ENCODE measurements around the gene ZSWIM1. TPM values are rescaled to one million over a fixed set of nuclear protein-coding genes. Genes with fewer than 3 reads are reported as not detected.
A peak's percentile ranks its signal among the peaks of the same experiment; 100 is the strongest.

The ZSWIM1 gene
- total and polyA plus RNA-seq, 2 of the 13 experiments (the other 11 are each of a cell fraction or from before 2014, with no cell fraction given), result 9.5 to 11.7 TPM

DNA sequence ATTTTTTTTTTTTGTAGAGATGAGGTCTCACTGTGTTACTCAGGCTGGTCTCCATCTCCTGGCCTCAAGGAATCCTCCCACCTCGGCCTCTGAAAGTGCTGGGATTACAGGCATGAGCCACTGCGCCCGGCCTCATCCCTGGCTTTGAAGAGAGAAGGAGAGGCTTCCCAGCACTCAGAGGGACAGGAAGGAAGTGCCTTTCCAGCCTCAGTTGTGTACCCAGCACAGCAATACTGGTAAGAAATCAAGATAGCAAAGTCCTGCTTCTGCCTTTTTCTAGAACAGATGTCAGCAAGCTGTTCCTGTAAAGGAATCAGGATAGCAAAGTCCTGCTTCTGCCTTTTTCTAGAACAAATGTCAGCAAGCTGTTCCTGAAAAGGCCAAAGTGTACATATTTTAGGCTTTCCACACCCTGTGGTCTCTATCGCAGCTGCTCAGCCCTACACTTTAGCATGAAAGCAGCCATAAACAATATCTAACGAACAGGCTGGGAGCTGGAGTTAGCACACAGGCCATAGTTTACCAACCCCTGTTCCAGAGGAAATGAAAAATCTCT is 37.2 kb downstream of the ZSWIM1 start (continued):
- TF ChIP-seq, protein P1, sequence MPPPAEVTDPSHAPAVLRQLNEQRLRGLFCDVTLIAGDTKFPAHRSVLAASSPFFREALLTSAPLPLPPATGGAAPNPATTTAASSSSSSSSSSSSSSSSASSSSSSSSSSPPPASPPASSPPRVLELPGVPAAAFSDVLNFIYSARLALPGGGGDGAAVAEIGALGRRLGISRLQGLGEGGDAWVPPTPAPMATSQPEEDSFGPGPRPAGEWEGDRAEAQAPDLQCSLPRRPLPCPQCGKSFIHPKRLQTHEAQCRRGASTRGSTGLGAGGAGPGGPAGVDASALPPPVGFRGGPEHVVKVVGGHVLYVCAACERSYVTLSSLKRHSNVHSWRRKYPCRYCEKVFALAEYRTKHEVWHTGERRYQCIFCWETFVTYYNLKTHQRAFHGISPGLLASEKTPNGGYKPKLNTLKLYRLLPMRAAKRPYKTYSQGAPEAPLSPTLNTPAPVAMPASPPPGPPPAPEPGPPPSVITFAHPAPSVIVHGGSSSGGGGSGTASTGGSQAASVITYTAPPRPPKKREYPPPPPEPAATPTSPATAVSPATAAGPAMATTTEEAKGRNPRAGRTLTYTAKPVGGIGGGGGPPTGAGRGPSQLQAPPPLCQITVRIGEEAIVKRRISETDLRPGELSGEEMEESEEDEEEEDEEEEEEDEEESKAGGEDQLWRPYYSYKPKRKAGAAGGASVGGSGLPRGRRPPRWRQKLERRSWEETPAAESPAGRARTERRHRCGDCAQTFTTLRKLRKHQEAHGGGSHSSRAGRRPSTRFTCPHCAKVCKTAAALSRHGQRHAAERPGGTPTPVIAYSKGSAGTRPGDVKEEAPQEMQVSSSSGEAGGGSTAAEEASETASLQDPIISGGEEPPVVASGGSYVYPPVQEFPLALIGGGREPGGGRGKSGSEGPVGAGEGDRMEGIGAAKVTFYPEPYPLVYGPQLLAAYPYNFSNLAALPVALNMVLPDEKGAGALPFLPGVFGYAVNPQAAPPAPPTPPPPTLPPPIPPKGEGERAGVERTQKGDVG (CRISPR knock-in tag; IDR thresholded peaks at IDR 0.05; ENCODE audit: borderline replicate concordance), result no peak
- TF ChIP-seq ZNF572 (CRISPR knock-in tag; IDR thresholded peaks at IDR 0.05), result no peak
- TF ChIP-seq, protein P2, sequence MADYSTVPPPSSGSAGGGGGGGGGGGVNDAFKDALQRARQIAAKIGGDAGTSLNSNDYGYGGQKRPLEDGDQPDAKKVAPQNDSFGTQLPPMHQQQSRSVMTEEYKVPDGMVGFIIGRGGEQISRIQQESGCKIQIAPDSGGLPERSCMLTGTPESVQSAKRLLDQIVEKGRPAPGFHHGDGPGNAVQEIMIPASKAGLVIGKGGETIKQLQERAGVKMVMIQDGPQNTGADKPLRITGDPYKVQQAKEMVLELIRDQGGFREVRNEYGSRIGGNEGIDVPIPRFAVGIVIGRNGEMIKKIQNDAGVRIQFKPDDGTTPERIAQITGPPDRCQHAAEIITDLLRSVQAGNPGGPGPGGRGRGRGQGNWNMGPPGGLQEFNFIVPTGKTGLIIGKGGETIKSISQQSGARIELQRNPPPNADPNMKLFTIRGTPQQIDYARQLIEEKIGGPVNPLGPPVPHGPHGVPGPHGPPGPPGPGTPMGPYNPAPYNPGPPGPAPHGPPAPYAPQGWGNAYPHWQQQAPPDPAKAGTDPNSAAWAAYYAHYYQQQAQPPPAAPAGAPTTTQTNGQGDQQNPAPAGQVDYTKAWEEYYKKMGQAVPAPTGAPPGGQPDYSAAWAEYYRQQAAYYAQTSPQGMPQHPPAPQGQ (CRISPR knock-in tag; IDR thresholded peaks at IDR 0.05; ENCODE audit: borderline replicate concordance), result no peak
- TF ChIP-seq, protein P3, sequence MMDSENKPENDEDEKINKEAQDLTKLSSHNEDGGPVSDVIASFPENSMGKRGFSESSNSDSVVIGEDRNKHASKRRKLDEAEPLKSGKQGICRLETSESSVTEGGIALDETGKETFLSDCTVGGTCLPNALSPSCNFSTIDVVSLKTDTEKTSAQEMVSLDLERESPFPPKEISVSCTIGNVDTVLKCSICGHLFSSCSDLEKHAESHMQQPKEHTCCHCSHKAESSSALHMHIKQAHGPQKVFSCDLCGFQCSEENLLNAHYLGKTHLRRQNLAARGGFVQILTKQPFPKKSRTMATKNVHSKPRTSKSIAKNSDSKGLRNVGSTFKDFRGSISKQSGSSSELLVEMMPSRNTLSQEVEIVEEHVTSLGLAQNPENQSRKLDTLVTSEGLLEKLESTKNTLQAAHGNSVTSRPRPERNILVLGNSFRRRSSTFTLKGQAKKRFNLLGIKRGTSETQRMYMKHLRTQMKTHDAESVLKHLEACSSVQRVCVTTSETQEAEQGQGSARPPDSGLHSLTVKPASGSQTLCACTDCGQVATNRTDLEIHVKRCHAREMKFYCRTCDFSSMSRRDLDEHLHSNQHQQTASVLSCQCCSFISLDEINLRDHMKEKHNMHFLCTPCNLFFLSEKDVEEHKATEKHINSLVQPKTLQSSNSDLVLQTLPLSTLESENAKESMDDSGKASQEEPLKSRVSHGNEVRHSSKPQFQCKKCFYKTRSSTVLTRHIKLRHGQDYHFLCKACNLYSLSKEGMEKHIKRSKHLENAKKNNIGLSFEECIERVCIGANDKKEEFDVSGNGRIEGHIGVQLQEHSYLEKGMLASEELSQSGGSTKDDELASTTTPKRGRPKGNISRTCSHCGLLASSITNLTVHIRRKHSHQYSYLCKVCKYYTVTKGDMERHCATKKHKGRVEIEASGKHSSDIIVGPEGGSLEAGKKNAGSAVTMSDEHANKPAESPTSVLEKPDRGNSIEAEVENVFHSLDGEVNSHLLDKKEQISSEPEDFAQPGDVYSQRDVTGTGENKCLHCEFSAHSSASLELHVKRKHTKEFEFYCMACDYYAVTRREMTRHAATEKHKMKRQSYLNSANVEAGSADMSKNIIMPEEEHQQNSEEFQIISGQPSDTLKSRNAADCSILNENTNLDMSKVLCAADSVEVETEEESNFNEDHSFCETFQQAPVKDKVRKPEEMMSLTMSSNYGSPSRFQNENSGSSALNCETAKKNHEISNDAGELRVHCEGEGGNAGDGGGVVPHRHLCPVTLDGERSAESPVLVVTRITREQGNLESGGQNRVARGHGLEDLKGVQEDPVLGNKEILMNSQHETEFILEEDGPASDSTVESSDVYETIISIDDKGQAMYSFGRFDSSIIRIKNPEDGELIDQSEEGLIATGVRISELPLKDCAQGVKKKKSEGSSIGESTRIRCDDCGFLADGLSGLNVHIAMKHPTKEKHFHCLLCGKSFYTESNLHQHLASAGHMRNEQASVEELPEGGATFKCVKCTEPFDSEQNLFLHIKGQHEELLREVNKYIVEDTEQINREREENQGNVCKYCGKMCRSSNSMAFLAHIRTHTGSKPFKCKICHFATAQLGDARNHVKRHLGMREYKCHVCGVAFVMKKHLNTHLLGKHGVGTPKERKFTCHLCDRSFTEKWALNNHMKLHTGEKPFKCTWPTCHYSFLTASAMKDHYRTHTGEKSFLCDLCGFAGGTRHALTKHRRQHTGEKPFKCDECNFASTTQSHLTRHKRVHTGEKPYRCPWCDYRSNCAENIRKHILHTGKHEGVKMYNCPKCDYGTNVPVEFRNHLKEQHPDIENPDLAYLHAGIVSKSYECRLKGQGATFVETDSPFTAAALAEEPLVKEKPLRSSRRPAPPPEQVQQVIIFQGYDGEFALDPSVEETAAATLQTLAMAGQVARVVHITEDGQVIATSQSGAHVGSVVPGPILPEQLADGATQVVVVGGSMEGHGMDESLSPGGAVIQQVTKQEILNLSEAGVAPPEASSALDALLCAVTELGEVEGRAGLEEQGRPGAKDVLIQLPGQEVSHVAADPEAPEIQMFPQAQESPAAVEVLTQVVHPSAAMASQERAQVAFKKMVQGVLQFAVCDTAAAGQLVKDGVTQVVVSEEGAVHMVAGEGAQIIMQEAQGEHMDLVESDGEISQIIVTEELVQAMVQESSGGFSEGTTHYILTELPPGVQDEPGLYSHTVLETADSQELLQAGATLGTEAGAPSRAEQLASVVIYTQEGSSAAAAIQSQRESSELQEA (CRISPR knock-in tag; IDR thresholded peaks at IDR 0.05; ENCODE audit: not compliant biosample characterization), result no peak
- no peak for TF ChIP-seq GLI4 (CRISPR knock-in tag; IDR thresholded peaks at IDR 0.05; ENCODE audit: borderline replicate concordance)
- TF ChIP-seq ZNF354B (CRISPR knock-in tag; IDR thresholded peaks at IDR 0.05), result no peak
- no peak for TF ChIP-seq ZNF205 (CRISPR knock-in tag; IDR thresholded peaks at IDR 0.05)
- no peak for TF ChIP-seq ZKSCAN1 (IDR thresholded peaks at IDR 0.05; ENCODE audit: low read length)
- no peak for TF ChIP-seq ZNF879 (CRISPR knock-in tag; IDR thresholded peaks at IDR 0.05)
- no peak for TF ChIP-seq ZFP82 (CRISPR knock-in tag; IDR thresholded peaks at IDR 0.05; ENCODE audit: borderline replicate concordance)
- TF ChIP-seq, protein P4, sequence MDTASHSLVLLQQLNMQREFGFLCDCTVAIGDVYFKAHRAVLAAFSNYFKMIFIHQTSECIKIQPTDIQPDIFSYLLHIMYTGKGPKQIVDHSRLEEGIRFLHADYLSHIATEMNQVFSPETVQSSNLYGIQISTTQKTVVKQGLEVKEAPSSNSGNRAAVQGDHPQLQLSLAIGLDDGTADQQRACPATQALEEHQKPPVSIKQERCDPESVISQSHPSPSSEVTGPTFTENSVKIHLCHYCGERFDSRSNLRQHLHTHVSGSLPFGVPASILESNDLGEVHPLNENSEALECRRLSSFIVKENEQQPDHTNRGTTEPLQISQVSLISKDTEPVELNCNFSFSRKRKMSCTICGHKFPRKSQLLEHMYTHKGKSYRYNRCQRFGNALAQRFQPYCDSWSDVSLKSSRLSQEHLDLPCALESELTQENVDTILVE (CRISPR knock-in tag; IDR thresholded peaks at IDR 0.05), result no peak
- no peak for TF ChIP-seq FOXA1 (IDR thresholded peaks at IDR 0.05)
- no peak for TF ChIP-seq FOXA1 (CRISPR knock-in tag; IDR thresholded peaks at IDR 0.05)
- no peak for TF ChIP-seq ZNF558 (CRISPR knock-in tag; IDR thresholded peaks at IDR 0.05; ENCODE audit: borderline replicate concordance)
- TF ChIP-seq ERF (CRISPR knock-in tag; IDR thresholded peaks at IDR 0.05), result peak; percentile 17; the same call in 1 of the 2 replicates
- TF ChIP-seq ZNF557 (CRISPR knock-in tag; IDR thresholded peaks at IDR 0.05), result no peak; the same call in 1 of the 2 replicates
